ENCODE results near the gene ZNF653.

Gene ZNF653

GRCh38 chr19:11528551-11529341 lies 23.1 kb upstream of the ZNF653 start, which contains the start of gene ECSIT:
Gene ECSIT, minus strand, starts transcription at chr19:11529134. Its CDS starts 9,964 bp downstream, at chr19:11519170.
- FAIRE-seq (peak; percentile 98), DNase-seq (ENCODE audit: extremely low spot score, insufficient read length, low read depth) (peak; percentile 94)

DNA sequence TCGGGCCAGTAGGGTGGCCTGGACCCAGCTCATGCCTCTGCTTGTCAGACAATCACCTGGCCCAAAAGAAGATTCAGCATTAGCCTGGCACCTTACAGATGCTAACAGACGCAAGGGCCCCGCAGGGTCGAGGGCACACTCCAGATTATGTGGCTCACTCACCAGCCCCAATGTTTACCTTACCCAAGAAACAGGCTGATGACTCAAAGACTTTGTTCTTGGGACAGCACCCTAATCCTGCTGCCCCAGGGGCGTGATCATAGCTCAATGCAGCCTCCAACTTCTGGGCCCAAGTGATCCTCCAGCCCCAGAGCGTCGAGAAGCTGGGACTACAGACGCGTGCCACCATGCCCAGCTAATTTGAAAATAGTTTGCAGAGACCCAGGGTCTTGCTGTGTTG lies 13.5 kb upstream of the ZNF653 start:
- FAIRE-seq = no peak
- no peak for DNase-seq (ENCODE audit: extremely low spot score, insufficient read length, low read depth)

DNA sequence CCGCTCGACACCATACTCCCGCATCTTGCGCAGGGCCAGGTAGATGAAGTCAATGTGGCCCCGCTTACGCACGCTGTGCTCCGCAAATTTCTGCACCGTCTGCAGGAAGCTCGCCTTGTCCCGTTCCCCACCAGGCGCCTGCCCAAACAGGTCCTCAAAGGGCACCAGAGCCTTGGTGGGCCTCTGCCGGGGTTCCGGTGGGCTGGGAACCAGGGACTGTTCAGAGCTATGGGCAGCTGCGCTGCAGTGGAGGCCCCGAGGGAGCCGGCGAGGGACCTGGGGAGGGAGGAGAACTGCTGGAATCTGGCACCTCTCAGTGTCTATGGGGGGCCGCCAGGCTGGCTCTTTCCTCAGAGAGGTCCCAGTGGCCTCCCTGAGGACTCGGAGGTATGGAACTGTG lies 8.3 kb upstream of the ZNF653 start:
- FAIRE-seq (no peak), DNase-seq (ENCODE audit: extremely low spot score, insufficient read length, low read depth) (no peak)

DNA sequence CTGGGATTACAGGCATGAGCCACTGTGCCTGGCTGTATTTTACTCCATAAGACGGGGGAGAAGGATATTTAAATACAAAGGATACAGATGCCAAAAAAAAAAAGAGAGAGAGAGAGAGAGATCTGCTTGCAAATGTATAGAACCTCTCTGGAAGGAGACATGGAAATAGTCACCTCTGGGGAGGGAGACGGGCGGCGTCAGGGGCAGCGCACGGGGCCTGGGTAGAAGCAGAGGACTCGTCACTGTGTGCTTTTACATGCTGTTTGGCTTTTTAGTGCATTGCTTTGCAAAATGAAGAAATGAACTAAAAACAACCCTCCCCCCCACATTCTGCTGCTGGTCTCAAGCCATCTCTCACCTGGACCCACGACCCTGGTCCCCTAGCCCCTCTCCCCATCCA lies 4.8 kb upstream of the ZNF653 start:
- FAIRE-seq (no peak), DNase-seq (ENCODE audit: extremely low spot score, insufficient read length, low read depth) (no peak)

DNA sequence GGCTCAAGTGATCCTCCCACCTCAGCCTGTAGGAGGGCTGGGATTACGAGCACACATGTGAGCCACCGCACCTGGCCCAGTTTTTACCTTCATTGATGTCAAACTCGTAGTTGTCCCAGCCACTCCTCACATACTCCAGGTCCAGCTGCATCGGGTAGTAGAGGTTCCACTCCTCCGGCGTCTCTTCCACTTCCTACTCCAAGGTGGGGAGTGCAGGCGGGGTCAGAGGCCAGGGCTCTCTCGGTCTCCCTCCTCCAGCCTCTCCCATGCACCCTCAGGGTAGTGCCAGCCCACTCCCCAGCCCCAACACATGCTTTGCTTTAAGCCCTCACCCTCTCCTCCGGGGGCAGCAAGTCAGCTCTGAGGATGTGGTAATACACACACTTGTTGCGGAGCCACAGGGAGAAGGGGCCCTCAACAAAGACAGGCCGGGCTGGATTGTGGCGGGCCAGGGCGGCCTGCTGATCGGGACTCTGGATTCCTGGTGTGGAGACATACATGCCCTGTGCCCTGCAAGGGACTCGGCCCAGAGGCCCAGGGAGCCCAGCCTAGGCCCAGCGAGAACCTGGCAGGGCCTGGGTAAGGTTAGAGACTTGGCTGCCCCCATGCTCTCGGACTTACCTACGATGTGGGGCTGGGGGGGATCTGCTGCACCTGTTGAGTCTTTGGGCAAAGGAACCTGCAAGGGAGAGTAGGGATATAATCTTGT lies 1.9 kb upstream of the ZNF653 start:
- no peak for DNase-seq (ENCODE audit: extremely low spot score, insufficient read length, low read depth)
- no peak for FAIRE-seq

DNA sequence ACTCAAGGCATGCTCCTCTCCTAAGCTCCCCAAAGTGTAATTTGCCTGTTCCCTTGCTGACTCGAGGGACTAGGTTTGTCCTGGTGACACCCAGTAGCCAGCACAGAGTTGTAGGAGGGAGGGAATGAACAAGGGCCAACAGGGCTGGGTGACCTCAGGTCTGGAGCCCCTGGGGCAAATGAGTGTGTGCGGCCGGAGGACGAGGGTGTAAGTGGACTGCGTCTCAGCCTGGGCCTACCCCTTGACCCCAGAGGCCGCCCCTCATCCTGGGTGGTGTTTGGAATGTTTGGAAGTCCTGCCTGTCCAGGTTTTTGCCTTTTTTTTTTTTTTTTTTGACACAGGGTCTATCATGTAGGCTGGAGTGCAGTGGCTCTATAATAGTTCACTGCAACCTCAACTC lies 1.3 kb upstream of the ZNF653 start:
- DNase-seq (ENCODE audit: extremely low spot score, insufficient read length, low read depth) (no peak), FAIRE-seq (no peak)

DNA sequence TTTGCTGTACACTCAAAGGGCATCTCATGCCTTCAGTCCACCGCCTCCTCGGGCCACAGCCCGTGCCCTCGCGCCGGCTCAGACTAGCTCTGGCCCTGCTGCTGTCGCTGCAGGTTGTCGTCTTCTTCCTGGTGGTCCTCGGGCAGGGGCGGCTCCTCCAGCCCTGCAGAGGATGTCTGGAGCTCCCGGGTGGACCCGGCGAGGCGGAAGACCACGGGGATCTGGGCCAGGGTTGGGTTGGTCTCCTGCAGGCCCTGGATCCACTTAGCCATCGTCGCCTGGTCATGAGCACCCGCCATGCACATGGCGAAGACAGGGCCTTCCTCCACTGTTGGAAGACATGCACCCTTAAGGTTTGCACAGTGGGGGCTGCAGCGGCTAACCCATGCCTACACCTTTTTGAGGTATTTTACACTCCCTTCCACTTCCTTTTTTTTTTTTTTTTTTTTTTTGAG lies 489 bp upstream of the ZNF653 start:
- DNase-seq (ENCODE audit: extremely low spot score, insufficient read length, low read depth) = no peak
- FAIRE-seq = no peak

GRCh38 chr19:11505032-11505503 lies 571 bp downstream of the ZNF653 start:
- DNase-seq (ENCODE audit: extremely low spot score, insufficient read length, low read depth) = peak; percentile 97
- peak; percentile 96 for FAIRE-seq

DNA sequence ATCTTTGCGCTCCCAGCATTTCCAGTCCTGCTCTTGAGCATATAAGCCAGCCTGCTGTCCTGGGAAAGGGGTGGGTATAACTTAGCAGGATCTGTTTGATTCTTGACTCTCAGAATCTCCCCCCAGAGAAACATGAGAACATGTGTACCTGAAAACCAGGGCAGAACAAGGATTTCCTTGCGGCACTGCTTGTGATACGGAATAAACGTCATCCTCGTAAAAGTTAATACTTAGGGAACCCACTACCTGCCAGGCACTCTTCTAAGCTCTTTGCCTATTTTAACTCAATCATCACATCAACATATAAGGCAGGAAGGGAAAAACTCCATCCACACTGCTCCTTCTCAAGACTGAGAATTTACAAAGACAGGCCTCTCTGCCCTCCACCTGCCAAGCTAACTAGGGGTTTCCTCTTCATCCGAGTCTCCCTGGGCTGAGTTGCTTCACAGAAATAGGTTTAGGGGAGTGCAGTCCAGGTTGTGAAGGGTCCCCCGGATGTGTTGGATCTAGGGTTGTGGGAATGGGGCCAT lies 1.1 kb downstream of the ZNF653 start:
- FAIRE-seq = no peak
- DNase-seq (ENCODE audit: extremely low spot score, insufficient read length, low read depth) = no peak

DNA sequence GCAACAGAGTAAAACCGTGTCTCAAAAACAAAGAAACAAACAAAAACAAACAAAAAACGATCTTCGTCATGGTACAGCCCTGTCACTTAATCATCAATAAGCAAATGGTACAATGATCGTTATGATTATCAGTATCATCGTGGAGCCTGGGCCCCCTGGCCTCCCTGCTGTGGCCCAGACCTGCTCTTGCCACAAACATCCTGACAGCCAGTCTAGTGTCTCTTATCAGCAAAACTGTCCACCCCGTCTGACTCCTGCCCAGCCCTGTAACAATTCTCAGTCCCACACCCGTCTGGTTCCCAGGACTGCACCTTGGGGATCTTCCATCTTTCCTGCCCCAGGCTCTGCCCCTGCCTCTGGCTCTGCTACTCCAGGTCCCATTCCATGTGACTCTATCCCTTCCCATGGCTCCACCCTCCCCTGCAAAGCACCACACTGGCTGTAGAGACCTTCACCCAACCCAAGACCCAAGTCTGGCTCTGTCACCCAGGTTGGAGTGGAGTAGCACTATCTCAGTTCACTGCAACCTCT lies 5.7 kb downstream of the ZNF653 start:
- FAIRE-seq (no peak), DNase-seq (ENCODE audit: extremely low spot score, insufficient read length, low read depth) (no peak)

GRCh38 chr19:11499220-11499726 lies 6.4 kb downstream of the ZNF653 start:
- FAIRE-seq = no peak
- no peak for DNase-seq (ENCODE audit: extremely low spot score, insufficient read length, low read depth)

GRCh38 chr19:11496391-11497163 lies 9.1 kb downstream of the ZNF653 start:
- no peak for DNase-seq (ENCODE audit: extremely low spot score, insufficient read length, low read depth)
- FAIRE-seq = peak; percentile 49

- FAIRE-seq (no peak), DNase-seq (ENCODE audit: extremely low spot score, insufficient read length, low read depth) (no peak)
Observed at GRCh38 chr19:11495885-11496284, 9.8 kb downstream of the ZNF653 start.

DNA sequence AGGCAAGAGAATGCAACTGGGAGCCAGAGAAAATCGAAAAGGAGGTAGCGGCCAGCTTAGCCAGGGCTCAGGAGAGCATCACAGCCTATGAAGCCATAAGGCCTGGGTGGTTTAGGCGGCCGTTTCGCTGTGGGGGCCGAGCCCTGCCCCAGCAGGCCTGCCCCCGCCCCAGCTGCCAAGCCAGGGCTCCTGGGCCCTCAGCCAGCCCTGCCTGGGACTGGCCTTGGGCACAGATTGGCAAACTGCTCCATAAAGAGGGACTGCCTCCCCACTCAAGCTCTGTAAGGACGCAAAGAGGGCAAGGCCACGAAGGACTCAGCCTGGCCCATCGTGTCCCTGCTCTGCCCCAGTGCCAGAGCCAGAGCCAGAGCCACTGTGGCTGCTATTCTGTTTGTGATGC lies 10.2 kb downstream of the ZNF653 start:
- DNase-seq (ENCODE audit: extremely low spot score, insufficient read length, low read depth) (no peak), FAIRE-seq (no peak)

GRCh38 chr19:11494634-11495285 lies 10.9 kb downstream of the ZNF653 start:
- FAIRE-seq = no peak
- no peak for DNase-seq (ENCODE audit: extremely low spot score, insufficient read length, low read depth)

- no peak for FAIRE-seq
- no peak for DNase-seq (ENCODE audit: extremely low spot score, insufficient read length, low read depth)
Observed at GRCh38 chr19:11489378-11489777, 16.3 kb downstream of the ZNF653 start.

DNA sequence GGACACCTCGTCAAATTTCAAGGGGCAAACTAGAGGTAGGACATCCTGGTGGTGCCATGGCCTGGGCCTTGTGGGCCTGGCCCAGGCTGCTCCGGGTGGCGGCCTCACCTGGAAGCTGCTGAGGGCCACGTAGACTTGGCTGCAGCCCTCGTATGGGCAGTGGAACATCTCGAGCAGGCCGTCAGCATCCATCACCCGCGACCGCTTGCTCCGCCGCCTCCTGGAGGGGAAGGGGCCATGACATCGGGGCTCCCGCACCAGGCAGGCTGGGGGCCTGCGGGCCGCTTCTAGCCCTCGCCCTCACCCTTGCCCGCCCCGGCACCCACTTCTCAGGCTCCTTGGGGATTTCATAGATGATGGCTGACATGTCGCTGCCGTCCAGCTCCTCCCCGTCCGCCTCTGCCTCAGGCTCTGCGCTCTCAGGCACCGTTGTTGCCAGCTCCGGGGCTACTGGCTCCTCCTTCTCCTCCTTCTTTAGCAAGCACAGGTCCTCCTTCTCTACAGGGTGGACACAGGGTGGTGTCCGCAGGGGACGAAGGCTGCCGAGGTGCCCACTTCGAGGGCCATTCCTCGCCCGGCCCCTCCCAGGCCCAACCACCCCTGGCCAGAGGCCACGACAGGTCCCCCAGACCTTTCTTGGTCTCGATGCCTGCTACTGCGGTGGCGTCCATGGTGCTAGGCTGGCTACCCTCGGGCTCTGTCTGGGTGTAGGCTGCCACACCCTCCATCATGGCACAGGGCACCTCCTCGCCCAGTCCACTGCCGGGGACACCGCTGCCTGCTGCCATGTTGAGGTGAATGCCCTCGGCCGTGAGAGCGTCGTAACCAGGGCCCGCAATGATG lies 18.8 kb downstream of the ZNF653 start:
- no peak for FAIRE-seq
- no peak for DNase-seq (ENCODE audit: extremely low spot score, insufficient read length, low read depth)

DNA sequence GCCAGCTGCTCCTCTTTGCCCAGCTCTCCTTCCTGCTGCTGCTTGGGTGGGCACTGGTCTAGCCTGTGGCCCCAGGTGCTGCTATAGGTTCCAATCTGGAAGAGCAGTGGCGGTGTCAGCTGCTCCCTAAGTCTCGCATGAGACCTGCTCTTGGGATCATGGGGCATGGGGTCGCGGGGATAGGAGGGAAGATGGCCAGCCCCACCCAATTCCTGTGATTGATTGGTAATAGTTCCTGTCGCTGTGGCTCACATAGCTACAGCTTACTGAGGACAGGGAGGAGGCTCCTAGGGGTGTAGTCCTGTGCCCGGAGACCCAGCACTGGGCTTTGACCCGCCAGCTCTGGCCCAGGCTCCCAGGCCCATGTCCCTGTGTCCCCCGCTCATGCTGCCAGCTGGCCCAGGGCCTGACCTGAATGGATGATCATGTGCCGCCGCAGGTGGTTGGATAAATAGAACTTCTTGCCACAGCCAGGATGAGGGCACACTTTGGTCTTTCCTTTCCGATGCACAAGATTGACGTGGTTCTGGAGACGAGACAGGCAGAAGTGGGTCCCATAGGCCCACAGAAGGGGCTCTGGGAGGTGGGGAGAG lies 20.3 kb downstream of the ZNF653 start:
- DNase-seq (ENCODE audit: extremely low spot score, insufficient read length, low read depth) (no peak), FAIRE-seq (no peak)
